Measurements from ENCODE around the gene TMPO.
A peak's percentile ranks its signal among the peaks of the same experiment; 100 is the strongest.

Gene TMPO

DNA sequence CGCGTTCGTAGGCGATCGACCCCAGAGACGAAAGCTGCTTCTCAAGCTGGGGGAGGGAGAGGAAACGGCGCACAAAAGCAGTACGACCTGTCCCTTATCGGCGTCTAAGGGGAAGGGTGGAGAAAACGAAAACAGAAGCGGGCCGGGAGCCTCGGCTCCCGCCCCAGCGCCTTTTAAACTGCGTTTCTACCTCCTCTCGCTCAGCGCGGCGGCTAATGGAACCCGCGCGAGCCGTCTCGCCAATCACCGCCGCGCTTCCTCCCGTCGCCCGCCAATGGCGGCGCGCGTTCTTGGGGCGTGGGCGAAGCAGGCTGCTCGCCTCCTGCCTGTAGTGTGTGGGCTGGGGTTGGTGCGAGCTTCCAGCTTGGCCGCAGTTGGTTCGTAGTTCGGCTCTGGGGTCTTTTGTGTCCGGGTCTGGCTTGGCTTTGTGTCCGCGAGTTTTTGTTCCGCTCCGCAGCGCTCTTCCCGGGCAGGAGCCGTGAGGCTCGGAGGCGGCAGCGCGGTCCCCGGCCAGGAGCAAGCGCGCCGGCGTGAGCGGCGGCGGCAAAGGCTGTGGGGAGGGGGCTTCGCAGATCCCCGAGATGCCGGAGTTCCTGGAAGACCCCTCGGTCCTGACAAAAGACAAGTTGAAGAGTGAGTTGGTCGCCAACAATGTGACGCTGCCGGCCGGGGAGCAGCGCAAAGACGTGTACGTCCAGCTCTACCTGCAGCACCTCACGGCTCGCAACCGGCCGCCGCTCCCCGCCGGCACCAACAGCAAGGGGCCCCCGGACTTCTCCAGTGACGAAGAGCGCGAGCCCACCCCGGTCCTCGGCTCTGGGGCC, at the start of gene TMPO:
TSS of gene TMPO (plus strand) at position 304 of the 824 bp plus-strand sequence. CDS start at position 582, 278 bp downstream.
- DNase-seq (ENCODE audit: extremely low read depth, low read depth) = peak; percentile 75
- TF ChIP-seq, protein P1, sequence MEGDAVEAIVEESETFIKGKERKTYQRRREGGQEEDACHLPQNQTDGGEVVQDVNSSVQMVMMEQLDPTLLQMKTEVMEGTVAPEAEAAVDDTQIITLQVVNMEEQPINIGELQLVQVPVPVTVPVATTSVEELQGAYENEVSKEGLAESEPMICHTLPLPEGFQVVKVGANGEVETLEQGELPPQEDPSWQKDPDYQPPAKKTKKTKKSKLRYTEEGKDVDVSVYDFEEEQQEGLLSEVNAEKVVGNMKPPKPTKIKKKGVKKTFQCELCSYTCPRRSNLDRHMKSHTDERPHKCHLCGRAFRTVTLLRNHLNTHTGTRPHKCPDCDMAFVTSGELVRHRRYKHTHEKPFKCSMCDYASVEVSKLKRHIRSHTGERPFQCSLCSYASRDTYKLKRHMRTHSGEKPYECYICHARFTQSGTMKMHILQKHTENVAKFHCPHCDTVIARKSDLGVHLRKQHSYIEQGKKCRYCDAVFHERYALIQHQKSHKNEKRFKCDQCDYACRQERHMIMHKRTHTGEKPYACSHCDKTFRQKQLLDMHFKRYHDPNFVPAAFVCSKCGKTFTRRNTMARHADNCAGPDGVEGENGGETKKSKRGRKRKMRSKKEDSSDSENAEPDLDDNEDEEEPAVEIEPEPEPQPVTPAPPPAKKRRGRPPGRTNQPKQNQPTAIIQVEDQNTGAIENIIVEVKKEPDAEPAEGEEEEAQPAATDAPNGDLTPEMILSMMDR (IDR thresholded peaks at IDR 0.05; ENCODE audit: low read depth, low read length) = no peak

DNA sequence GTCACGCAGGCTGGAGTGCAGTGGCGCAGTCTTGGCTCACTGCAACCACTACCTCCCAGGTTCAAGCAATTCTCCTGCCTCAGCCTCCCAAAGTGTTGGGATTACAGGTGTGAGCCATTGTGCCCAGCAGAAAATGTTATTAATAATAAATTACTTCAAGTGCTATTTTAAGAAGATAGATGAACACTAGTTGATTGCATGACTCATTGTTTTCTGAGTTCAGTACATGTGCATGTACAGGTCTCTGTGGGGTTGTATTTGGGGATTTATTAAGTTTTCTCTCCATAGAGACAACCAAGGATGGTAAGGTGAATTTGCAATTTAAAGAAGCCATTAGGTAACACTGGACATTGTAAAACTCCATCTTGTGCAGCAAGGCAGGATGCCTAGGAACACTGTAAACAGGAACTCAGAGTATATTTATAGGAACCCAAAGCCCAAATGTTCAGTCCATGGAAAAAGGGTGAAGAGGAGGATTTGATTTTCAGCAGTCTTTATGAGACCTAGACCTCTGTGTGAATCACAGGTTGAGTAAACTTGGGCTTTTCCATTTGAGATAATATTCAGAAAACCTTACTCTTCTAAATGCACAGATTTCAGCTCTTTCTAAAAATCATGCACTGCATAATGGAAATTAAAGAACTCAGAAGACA, 49.3 kb upstream of the TMPO start:
- no peak for DNase-seq (ENCODE audit: extremely low read depth, low read depth)
- TF ChIP-seq, protein P1 (IDR thresholded peaks at IDR 0.05; ENCODE audit: low read depth, low read length) = no peak

DNA sequence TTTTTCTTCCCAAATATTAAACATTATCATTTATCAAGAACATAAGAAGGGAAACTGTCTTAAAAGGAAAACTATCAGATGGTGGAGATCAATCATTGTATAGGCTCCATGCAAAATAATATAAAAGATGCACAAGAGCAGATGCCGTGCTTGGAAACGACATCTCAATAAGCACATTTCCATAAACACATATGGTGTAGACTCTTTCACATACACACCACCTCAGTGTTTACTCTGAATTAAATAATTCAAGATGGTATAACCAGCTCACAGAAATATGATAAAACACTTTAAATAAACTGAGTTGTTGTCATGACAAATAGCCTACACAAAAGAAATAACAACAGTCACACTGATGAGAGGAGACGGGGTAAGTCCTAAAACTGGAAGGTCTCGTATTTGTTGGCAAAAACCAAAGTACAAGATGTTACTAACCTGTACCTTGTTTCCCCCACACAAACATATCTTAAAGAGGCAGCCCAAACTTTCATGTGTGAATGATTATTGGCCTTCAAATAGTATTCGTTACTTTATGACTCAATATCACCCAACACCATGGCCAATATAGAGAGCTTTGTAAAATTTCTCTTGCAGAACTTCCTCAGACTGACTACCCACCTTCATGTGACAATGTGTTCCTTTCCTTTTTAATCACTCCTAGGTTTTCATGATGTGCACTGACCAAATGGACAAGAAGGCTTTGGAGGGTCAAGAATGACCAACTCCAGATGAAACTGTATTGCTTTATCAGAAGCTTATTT, 48.6 kb upstream of the TMPO start:
- TF ChIP-seq, protein P1 (IDR thresholded peaks at IDR 0.05; ENCODE audit: low read depth, low read length) = no peak
- no peak for DNase-seq (ENCODE audit: extremely low read depth, low read depth)

- DNase-seq (ENCODE audit: extremely low read depth, low read depth) = no peak
- TF ChIP-seq, protein P1 (IDR thresholded peaks at IDR 0.05; ENCODE audit: low read depth, low read length) = no peak
These were observed 46.3 kb upstream of the TMPO start for GRCh38 chr12:98469109-98469508.

DNA sequence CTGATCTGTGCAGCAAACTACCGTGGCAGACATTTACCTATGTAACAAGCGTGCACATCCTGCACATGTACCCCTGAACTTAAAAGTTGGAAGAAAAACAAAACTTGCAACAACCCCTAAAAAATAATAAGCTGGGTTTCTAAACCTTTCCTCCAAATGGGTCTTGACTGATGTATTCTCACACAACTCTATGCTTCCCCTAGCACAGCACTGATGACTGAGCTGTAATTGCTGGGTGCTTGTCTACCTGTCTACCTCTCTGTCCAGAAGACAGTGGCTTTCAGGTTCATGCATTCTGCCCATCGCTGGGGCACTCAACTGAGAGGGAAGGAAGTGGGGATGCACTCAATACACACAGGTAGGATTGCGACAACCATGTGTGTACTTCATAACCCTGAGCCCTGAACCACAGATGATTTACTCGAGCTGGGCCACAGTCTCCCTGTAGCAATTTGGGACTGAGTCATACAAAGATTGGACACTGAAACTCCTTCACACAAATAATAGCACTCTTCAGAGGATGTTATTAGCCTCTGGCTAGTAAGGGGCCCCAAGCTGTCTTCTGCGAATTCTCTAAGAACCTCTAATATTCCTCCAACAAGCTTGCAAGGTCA, 44.8 kb upstream of the TMPO start:
- DNase-seq (ENCODE audit: extremely low read depth, low read depth) = no peak
- TF ChIP-seq, protein P1 (IDR thresholded peaks at IDR 0.05; ENCODE audit: low read depth, low read length) = no peak

DNA sequence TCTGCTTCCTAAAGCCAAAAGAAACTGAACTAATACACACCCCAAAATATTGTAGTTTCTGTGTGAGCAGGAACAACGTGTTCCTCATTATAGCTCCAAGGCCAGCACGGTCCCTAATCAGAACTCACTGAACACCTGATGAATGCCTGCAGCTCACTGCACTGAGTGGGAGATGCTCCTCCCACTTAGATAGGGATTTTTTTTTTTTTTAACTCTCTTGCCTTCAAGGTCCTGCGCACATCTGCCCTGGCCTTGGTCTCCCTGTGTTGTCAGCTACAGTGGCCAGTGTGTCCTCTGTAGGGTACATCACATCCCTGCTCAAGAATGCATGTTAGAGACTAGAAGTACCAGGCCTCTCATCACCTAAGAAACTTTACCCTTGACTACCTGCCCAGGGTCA, 44.3 kb upstream of the TMPO start:
- TF ChIP-seq, protein P1 (IDR thresholded peaks at IDR 0.05; ENCODE audit: low read depth, low read length) = no peak
- no peak for DNase-seq (ENCODE audit: extremely low read depth, low read depth)
